Measurements from ENCODE around the gene CCL13.

The CCL13 gene

DNA sequence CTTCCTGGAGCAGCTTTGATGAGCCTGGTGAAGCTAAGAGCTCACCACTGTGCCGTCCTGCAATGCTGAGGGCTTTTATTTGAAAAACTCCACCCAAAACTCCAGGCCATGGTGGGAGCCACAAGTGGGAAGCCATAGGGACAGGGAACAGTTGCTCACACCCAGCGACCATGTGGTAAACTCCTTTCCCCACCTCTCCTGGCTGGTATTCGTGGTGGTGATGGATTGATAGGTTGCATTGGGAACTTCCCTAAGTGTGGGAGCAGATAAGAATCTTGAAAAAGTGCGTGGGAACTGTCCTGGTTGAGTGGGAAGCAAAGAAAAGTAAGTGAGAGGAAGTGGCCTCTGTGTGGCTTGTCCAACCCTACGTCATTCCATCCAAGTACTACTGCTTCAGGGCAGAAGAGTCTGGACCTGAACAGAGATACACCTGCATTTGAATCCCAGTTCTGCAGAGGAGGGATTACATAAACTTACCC, 6.9 kb downstream of the CCL13 start, which contains the start of gene CCL1:
Gene CCL1 (minus strand): TSS at position 51 of the 479 bp plus-strand sequence. CDS start 72 bp downstream, outside the sequence.
- DNase-seq (ENCODE audit: low read depth): no peak

DNA sequence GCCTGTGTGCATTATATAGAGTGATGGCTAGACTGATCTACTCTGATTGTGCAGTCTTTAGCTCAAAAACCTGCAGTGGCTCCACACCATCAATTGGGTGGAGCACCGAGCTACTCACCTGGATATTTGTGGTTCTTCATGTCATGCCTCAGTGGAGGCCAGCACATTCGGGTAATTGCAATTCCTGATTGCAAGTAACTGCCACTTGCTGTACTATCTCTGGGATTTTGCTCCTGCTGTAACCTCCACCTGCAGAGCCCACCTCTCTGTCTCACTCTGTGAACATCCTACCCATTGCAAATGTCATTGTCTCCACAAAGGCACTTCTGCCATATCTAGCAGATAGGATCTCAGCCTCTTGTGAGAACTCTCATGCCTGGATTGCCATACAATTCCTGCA, 8.5 kb downstream of the CCL13 start:
- DNase-seq (ENCODE audit: low read depth): no peak

- DNase-seq (ENCODE audit: low read depth): no peak
These were observed 9.1 kb downstream of the CCL13 start for GRCh38 chr17:34365340-34365739.

- no peak for DNase-seq (ENCODE audit: low read depth)
These were observed 9.7 kb downstream of the CCL13 start for GRCh38 chr17:34366010-34366409.

DNA sequence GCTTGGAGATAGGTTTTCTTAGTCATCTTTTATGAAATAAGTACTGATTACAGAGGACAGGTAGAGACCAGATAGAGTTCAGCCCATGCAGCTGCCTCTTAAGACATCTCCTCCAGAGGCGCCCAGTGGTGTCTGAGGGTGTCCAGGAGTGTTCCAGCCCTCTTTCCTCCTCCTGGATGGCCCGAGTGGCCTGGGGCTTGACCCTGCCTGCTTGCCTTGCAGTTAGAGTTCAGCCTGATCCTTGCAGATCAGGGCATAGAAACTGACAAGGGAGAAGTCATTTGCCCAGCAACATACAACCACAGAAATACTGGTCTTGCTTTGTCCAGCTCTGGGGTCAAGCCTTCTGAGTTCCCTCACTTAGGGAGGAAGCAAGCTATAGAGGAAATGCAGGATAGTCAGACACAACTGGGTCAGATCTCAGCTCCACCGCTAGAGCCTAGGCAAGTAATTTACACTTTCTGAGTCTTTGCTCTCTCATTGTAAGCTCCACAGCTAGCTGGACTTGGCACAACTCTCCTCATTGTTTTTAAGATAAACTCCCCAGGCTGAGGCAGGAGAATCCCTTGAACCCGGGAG, 10.3 kb downstream of the CCL13 start:
- DNase-seq (ENCODE audit: low read depth): no peak

GRCh38 chr17:34367486-34368195, 11.4 kb downstream of the CCL13 start:
- DNase-seq (ENCODE audit: low read depth): no peak

- no peak for DNase-seq (ENCODE audit: low read depth)
These were observed 12.1 kb downstream of the CCL13 start for GRCh38 chr17:34368196-34368945.

- no peak for DNase-seq (ENCODE audit: low read depth)
These were observed 12.7 kb downstream of the CCL13 start for GRCh38 chr17:34368946-34369500.

DNA sequence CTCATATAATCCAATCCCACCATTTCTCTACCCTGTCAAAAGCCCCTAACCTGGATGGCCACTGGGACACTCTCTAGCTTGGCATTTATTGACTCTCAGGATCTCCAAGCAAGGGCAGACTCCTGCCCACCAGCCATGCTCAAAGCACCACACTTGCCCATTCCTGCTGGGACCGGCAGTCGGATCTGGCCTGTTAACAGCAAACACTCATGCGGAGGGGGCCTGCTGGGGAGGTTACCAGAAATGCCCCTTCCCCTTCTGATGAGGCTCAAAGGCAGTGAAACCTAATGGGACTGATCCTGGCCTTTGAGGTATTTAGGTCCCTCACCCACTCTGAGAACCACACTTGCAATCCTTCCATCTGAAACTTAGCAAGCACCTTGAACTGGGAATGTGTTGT, 13.3 kb downstream of the CCL13 start:
- DNase-seq (ENCODE audit: low read depth): no peak

DNA sequence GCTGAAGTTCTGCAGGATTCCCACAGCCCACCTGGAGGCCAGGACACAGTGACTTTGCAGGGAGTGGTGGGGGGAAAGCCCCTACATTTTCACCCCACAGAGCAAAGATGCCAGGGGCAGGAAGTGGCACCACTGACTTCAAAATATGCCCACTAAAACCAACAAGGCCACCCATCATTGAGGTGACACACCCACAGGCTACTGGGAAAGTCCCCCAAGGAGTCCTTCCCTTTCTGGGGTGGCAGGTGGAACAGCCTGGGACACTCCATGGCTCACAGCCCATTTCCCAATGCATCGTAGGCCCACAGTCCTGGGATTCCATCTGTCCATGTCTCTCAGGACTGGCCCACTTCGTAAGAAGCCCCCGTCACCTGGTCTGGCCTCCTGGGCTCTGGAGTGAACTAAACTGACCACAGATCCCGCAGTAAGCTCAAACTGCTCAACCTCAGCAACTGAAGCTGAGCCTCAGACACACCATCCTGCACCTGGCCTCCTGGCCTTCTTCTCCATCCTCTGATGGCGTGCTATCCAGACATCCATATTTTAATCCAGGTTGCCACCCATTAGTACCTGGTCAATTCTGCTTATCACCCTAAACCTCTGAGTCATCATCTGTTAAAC, 14.2 kb downstream of the CCL13 start:
- DNase-seq (ENCODE audit: low read depth): no peak

GRCh38 chr17:34370997-34371395, 14.7 kb downstream of the CCL13 start:
- no peak for DNase-seq (ENCODE audit: low read depth)

- no peak for DNase-seq (ENCODE audit: low read depth)
These were observed 15.3 kb downstream of the CCL13 start for GRCh38 chr17:34371405-34372100.

GRCh38 chr17:34374457-34374856, 18.2 kb downstream of the CCL13 start:
- no peak for DNase-seq (ENCODE audit: low read depth)

DNA sequence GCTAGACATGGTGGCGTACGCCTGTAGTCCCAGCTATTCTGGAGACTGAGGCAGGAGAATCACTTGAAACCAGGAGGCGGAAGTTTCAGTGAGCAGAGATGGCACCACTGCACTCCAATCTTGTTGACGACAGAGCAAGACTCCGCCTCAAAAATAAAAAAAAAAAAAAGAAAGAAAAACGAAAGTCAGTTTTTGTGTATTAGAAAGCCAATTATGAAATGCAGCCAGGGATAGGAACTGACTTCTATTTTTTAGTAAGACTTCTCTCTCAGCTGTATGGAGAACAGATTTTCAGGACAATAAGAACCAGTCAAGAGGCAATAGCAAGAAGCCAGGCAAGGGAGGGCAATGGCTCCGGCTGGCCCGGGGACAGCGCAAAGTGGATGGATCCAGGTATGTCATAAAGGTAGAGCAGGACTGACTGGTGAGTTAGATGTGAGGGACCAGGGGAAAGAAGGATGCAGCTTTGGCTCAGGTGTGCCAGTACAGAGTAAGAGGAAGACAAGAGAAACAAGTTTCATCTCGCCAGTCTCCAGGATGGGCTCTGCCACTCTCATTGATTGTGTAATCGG, 19.2 kb downstream of the CCL13 start:
- DNase-seq (ENCODE audit: low read depth): no peak

GRCh38 chr17:34377078-34377823, 21.0 kb downstream of the CCL13 start:
- no peak for DNase-seq (ENCODE audit: low read depth)

- no peak for DNase-seq (ENCODE audit: low read depth)
These were observed 22.4 kb downstream of the CCL13 start for GRCh38 chr17:34378664-34379101.

- DNase-seq (ENCODE audit: low read depth): no peak
These were observed 23.6 kb downstream of the CCL13 start for GRCh38 chr17:34379868-34380267.

DNA sequence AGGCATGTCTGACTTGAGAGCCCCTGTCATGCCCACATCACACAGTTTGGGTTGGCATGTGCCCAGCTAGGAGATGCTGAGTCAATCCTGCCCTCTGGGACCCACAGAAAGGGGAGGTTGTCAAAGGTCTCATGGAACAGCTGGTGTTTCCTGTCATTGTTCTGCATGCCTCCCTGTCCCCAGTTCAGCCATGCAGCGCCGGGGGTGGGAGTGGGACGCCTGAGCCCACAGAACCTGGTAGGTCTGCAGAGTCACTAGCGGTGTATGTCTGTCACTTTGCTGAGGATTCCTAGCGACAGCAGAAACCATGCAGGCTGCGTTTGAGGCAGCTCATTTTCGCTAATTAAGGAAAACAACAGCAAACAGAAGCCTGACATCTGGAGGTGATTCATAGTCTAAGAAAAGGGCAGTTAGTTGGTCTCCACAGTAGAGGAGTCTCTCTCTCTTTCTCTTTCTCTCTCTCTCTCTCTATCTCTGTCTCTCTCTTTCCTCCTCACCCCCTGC, 26.4 kb downstream of the CCL13 start:
- no peak for DNase-seq (ENCODE audit: low read depth)

DNA sequence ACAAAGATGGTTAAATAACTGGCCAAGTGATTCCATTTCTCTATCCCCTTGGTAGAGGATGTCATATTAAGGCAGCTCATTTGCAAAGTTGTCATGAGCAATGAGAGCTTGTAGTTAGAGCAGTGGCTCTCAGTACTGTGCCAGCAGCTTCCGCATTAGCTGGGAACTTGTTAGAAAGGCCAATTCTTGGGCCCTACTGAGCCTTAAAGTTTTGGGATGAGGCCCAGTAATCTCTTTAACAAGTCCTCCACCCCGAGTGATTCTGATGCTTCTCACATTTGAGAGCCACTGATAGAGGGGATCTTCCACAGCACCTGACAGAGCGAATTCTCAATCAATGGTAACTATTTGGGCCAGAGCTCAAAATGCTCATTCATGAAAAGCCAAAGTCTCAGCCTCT, 26.9 kb downstream of the CCL13 start:
- no peak for DNase-seq (ENCODE audit: low read depth)

GRCh38 chr17:34384271-34384670, 28.0 kb downstream of the CCL13 start:
- no peak for DNase-seq (ENCODE audit: low read depth)
